HG03457 (cell line): ENCODE measurements around the gene PTTG1.
A peak's percentile ranks its signal among the peaks of the same experiment; 100 is the strongest.

Experiments
- ATAC-seq: cut with Tn5 transposase; IDR thresholded peaks from one replicate; pipeline ENCODE4 v1.9.1; 2021; ENCODE audit warnings: moderate number of reproducible peaks; ENCODE audit not compliant: unreplicated experiment

Gene PTTG1

GRCh38 chr5:160452036-160452435 is 30.4 kb downstream of the PTTG1 start:
- no peak for ATAC-seq

GRCh38 chr5:160452795-160453194 is 31.1 kb downstream of the PTTG1 start:
- no peak for ATAC-seq

GRCh38 chr5:160453751-160454150 is 32.1 kb downstream of the PTTG1 start:
- no peak for ATAC-seq

- ATAC-seq: no peak
Measured at GRCh38 chr5:160455600-160455999, 33.9 kb downstream of the PTTG1 start.

- ATAC-seq: no peak
Measured at GRCh38 chr5:160456480-160457177, 35.0 kb downstream of the PTTG1 start.

- ATAC-seq: no peak
Measured at GRCh38 chr5:160457252-160457651, 35.6 kb downstream of the PTTG1 start.

GRCh38 chr5:160458806-160459800 is 37.4 kb downstream of the PTTG1 start:
- peak; percentile 73 for ATAC-seq

GRCh38 chr5:160460377-160461049 is 38.9 kb downstream of the PTTG1 start:
- ATAC-seq: no peak

- ATAC-seq: no peak
Measured at GRCh38 chr5:160461378-160461777, 39.7 kb downstream of the PTTG1 start.

- no peak for ATAC-seq
Measured at GRCh38 chr5:160462167-160462566, 40.5 kb downstream of the PTTG1 start.

- ATAC-seq: no peak
Measured at GRCh38 chr5:160463227-160463626, 41.6 kb downstream of the PTTG1 start.

GRCh38 chr5:160463740-160464465 is 42.2 kb downstream of the PTTG1 start:
- ATAC-seq: no peak

GRCh38 chr5:160464466-160464797 is 42.8 kb downstream of the PTTG1 start:
- no peak for ATAC-seq

- no peak for ATAC-seq
Measured at GRCh38 chr5:160466116-160466515, 44.5 kb downstream of the PTTG1 start.

- ATAC-seq: no peak
Measured at GRCh38 chr5:160466889-160467554, 45.4 kb downstream of the PTTG1 start.

GRCh38 chr5:160467555-160468362 is 46.1 kb downstream of the PTTG1 start:
- ATAC-seq: peak; percentile 90

GRCh38 chr5:160468363-160468975 is 46.8 kb downstream of the PTTG1 start:
- ATAC-seq: no peak

GRCh38 chr5:160469156-160470144 is 47.8 kb downstream of the PTTG1 start:
- no peak for ATAC-seq
